ENCODE results near the gene TMED8.
"Not testable (repeated sequence)": the region's sequence is repeated elsewhere in the genome, so short reads cannot be mapped to it uniquely, and the experiment has no call there.

DNA sequence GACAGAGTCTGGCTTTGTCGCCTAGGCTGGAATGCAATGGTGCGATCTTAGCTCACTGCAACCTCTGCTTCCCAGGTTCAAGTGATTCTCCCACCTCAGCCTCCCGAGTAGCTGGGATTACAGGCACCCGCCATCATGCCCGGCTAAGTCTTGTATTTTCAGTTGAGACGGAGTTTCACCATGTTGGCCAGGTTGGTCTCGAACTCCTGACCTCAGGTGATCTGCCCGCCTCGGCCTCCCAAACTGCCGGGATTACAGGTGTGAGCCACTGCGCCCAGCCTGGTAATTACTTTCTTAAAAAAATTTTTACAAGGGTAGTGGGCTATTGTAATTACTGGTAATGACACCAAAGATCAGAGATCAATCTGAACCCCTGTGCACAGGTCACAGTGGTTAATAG, 58.1 kb downstream of the TMED8 start:
- not testable (repeated sequence) for TF ChIP-seq KDM1A (IDR thresholded peaks at IDR 0.05; ENCODE audit: borderline replicate concordance); RAD51 (IDR thresholded peaks at IDR 0.05); BRCA1 (IDR thresholded peaks at IDR 0.05; ENCODE audit: low read depth, low read length); CREB1 (IDR thresholded peaks at IDR 0.05; ENCODE audit: low read depth); STAT1 (conservative IDR thresholded peaks at IDR 0.05); EGR1 (IDR thresholded peaks at IDR 0.05; ENCODE audit: borderline replicate concordance in 1 of 2, low read depth in 2 of 2, low read length in 2 of 2)
- TF ChIP-seq, protein P1, sequence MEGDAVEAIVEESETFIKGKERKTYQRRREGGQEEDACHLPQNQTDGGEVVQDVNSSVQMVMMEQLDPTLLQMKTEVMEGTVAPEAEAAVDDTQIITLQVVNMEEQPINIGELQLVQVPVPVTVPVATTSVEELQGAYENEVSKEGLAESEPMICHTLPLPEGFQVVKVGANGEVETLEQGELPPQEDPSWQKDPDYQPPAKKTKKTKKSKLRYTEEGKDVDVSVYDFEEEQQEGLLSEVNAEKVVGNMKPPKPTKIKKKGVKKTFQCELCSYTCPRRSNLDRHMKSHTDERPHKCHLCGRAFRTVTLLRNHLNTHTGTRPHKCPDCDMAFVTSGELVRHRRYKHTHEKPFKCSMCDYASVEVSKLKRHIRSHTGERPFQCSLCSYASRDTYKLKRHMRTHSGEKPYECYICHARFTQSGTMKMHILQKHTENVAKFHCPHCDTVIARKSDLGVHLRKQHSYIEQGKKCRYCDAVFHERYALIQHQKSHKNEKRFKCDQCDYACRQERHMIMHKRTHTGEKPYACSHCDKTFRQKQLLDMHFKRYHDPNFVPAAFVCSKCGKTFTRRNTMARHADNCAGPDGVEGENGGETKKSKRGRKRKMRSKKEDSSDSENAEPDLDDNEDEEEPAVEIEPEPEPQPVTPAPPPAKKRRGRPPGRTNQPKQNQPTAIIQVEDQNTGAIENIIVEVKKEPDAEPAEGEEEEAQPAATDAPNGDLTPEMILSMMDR (IDR thresholded peaks at IDR 0.05 in 2 of 3, conservative IDR thresholded peaks at IDR 0.05 in 1 of 3; ENCODE audit: control insufficient read depth in 2 of 3, extremely low read depth in 1 of 3, insufficient read depth in 1 of 3, low read depth in 3 of 3, low read length in 3 of 3), result not testable (repeated sequence)
